RWPE2 (cell line): ENCODE results near the gene NEIL3.

Experiments
- ATAC-seq: fragments of 200-7000 bp; cut with Tn5 transposase; 3 replicates; pipeline ENCODE4 v1.9.1; 2021; ENCODE audit warnings: low read depth
- DNase-seq: peaks from one replicate; pipeline ENCODE4 v3.0.0-alpha.2; 2020; ENCODE audit warnings: low spot score
- H3K27ac ChIP-seq: fragments of 450-650 bp; 2 replicates; pipeline ENCODE4 v1.5.1; 2017; ENCODE audit warnings: mild to moderate bottlenecking; ENCODE audit not compliant: poor library complexity, severe bottlenecking
- H3K27me3 ChIP-seq: fragments of 250-450 bp; sonication (Bioruptor Pico); 2 replicates; pipeline ENCODE4 v1.5.1; 2021; ENCODE audit warnings: mild to moderate bottlenecking, moderate library complexity; ENCODE audit not compliant: insufficient read depth, poor library complexity, severe bottlenecking
- H3K36me3 ChIP-seq: fragments of 250-450 bp; sonication (Bioruptor Pico); 2 replicates; pipeline ENCODE4 v1.5.1; 2020; ENCODE audit warnings: low read depth, mild to moderate bottlenecking, moderate library complexity
- H3K4me1 ChIP-seq: fragments of 250-450 bp; sonication (Bioruptor Pico); 2 replicates; pipeline ENCODE4 v1.5.1; 2021; ENCODE audit warnings: mild to moderate bottlenecking, moderate library complexity; ENCODE audit not compliant: insufficient read depth, poor library complexity, severe bottlenecking
- H3K4me3 ChIP-seq: fragments of 250-450 bp; sonication (Bioruptor Pico); 2 replicates; pipeline ENCODE4 v1.5.1; 2021; ENCODE audit warnings: mild to moderate bottlenecking, moderate library complexity; ENCODE audit not compliant: severe bottlenecking
- H3K9me3 ChIP-seq: fragments of 250-450 bp; sonication (Bioruptor Pico); 2 replicates; pipeline ENCODE4 v1.5.1; 2021; ENCODE audit warnings: mild to moderate bottlenecking, moderate library complexity; ENCODE audit not compliant: severe bottlenecking
- TF ChIP-seq, protein P1 (sequence below): fragments of 450-650 bp; IDR thresholded peaks from one replicate; pipeline ENCODE4 v1.5.1; 2017; ENCODE audit warnings: mild to moderate bottlenecking, moderate library complexity; ENCODE audit not compliant: poor library complexity, severe bottlenecking

The NEIL3 gene

DNA sequence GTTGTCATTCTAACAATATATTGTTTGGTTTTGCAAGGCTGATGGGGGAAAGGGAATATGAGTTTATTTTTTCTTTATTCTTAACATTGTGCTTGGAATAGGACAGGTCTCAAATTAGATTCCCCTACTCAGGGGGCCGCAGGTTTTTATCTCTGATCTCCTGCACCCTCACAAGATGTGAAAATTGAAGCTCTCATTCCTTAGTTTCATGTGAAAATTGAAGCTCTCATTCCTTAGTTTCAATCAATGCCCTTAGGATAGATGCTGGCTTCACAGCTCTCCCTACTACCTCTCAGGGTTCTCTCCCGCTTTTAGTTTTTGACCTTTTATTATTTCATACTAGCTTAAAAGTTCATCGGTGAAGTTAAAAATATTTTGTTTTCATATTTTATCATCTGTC lies 12.0 kb downstream of the NEIL3 start:
- ATAC-seq (no peak), DNase-seq (no peak)
- TF ChIP-seq, protein P1, sequence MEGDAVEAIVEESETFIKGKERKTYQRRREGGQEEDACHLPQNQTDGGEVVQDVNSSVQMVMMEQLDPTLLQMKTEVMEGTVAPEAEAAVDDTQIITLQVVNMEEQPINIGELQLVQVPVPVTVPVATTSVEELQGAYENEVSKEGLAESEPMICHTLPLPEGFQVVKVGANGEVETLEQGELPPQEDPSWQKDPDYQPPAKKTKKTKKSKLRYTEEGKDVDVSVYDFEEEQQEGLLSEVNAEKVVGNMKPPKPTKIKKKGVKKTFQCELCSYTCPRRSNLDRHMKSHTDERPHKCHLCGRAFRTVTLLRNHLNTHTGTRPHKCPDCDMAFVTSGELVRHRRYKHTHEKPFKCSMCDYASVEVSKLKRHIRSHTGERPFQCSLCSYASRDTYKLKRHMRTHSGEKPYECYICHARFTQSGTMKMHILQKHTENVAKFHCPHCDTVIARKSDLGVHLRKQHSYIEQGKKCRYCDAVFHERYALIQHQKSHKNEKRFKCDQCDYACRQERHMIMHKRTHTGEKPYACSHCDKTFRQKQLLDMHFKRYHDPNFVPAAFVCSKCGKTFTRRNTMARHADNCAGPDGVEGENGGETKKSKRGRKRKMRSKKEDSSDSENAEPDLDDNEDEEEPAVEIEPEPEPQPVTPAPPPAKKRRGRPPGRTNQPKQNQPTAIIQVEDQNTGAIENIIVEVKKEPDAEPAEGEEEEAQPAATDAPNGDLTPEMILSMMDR: no peak
- no peaks in the 10 kb centered on the region for H3K27me3 ChIP-seq
- no peak overlapping the region for H3K4me3 ChIP-seq
- H3K4me1 ChIP-seq: no peaks in the 10 kb centered on the region
- H3K27ac ChIP-seq: no peak overlapping the region
- H3K36me3 ChIP-seq: peaks cover 44% of the 10 kb centered on the region
- no peaks in the 10 kb centered on the region for H3K9me3 ChIP-seq

DNA sequence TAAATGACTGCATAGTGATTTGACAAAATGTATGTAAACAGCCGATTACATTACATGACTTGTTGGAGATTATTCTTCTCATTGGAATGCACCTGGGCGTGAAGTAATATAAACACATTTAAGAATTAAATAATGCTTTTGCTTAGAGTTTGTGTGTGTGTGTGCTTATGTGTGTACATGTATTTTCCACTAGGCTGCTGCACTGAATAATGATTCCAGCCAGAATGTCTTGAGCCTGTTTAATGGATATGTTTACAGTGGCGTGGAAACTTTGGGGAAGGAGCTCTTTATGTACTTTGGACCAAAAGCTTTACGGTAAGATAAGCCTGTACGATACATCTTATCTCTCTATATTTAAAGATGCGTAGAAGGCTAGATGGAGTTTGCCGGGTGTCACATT lies 12.6 kb downstream of the NEIL3 start:
- Histone ChIP-seq H3K27me3 (no peaks in the 10 kb centered on the region), H3K9me3 (no peaks in the 10 kb centered on the region), H3K36me3 (peaks cover 50% of the 10 kb centered on the region), H3K4me1 (no peaks in the 10 kb centered on the region), H3K27ac (no peak overlapping the region), H3K4me3 (no peak overlapping the region)
- ATAC-seq: peak; percentile 40; the same call in 1 of the 3 replicates
- DNase-seq: no peak
- TF ChIP-seq, protein P1: no peak

DNA sequence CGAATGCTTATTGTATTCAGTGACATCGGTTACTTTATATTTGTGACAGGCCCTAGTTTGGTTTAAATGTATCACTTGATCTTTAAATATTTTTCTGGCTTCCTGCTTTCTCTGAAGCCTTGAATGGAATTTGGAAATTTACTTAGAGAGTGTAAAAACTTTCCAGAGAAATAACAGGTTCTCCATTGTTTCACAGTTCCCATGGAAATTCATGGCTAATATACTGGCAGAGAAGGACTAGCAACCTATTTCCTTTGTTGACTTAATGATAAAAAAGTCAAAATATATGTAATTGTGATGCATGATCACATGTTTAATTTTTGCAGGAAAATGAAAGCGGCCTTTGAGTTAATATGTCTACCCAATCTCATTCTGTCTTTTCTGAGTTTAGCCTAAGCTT lies 13.2 kb downstream of the NEIL3 start:
- Histone ChIP-seq H3K27me3 (no peaks in the 10 kb centered on the region), H3K4me3 (no peak overlapping the region), H3K9me3 (no peaks in the 10 kb centered on the region), H3K36me3 (peaks cover 56% of the 10 kb centered on the region), H3K27ac (no peak overlapping the region), H3K4me1 (no peaks in the 10 kb centered on the region)
- ATAC-seq: no peak
- no peak for DNase-seq
- TF ChIP-seq, protein P1: no peak

DNA sequence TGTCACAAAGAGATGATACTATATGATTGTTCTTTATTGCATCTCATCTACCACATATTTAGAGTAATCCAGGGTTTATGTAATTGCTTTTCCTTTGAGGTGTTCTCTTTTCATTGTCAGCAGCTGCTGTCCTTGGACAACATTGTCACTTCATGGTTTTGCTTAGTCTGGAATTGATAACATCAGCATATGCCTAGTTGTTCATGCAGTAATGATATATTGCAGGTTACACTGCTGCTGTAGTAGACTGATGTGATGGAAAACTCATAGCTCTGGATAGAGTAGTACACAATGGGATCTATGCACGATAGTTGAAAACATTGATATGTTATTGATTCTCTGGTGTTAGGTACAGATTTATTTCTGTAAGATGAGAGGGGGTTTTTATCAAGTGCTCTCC lies 13.7 kb downstream of the NEIL3 start:
- ATAC-seq: no peak
- Histone ChIP-seq H3K9me3 (no peaks in the 10 kb centered on the region), H3K4me3 (no peak overlapping the region), H3K27me3 (no peaks in the 10 kb centered on the region), H3K4me1 (no peaks in the 10 kb centered on the region), H3K27ac (no peak overlapping the region), H3K36me3 (peaks cover 61% of the 10 kb centered on the region)
- TF ChIP-seq, protein P1: no peak
- no peak for DNase-seq

DNA sequence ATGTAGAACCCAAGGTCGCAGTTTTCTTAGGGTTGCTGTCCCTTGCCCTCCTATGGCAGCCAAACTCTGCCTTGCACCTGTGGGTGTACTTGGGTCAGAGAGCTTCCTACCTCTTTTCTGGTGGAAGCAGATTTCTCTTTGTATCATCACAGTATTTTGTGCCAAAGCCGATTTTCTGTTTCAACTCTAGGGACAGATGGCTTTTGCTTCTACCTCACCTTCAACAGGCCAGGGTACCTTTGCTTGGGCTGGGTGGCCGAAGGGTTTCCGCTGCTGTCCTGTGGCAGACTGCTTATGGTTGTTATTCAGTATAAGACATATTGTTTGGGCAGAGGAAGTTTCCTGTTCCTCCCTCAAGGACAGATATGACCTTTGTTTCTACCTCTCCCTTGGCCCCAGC lies 22.4 kb downstream of the NEIL3 start:
- H3K27me3 ChIP-seq: no peaks in the 10 kb centered on the region
- no peaks in the 10 kb centered on the region for H3K9me3 ChIP-seq
- ATAC-seq (no peak), DNase-seq (no peak)
- H3K4me1 ChIP-seq: no peaks in the 10 kb centered on the region
- no peak overlapping the region for H3K27ac ChIP-seq
- TF ChIP-seq, protein P1: no peak
- H3K4me3 ChIP-seq: no peak overlapping the region
- peaks cover 57% of the 10 kb centered on the region for H3K36me3 ChIP-seq
